CD4-positive, alpha-beta T cell treated with Interleukin-17A for 4 hours (primary cell): ENCODE measurements around the gene F2RL2.

Experiments
- DNase-seq: peaks from one replicate; pipeline ENCODE4 v3.0.0-alpha.2; 2020; ENCODE audit warnings: mixed read lengths

Gene F2RL2

GRCh38 chr5:76622973-76623596 lies at the start of gene F2RL2:
Gene F2RL2 (minus strand): TSS chr5:76623403. CDS start chr5:76623230, 173 bp downstream.
- DNase-seq = no peak

GRCh38 chr5:76672242-76672641 lies 49.0 kb upstream of the F2RL2 start:
- DNase-seq = no peak

- DNase-seq = no peak
Measured at GRCh38 chr5:76670508-76670907, 47.3 kb upstream of the F2RL2 start.

- DNase-seq = no peak
Measured at GRCh38 chr5:76669245-76669644, 46.0 kb upstream of the F2RL2 start.

- no peak for DNase-seq
Measured at GRCh38 chr5:76667495-76667894, 44.3 kb upstream of the F2RL2 start.

- no peak for DNase-seq
Measured at GRCh38 chr5:76664079-76664478, 40.9 kb upstream of the F2RL2 start.

- no peak for DNase-seq
Measured at GRCh38 chr5:76663573-76663972, 40.4 kb upstream of the F2RL2 start.

- DNase-seq = no peak
Measured at GRCh38 chr5:76662521-76662920, 39.3 kb upstream of the F2RL2 start.

GRCh38 chr5:76660360-76660759 lies 37.2 kb upstream of the F2RL2 start:
- DNase-seq = no peak

GRCh38 chr5:76657683-76658311 lies 34.6 kb upstream of the F2RL2 start:
- no peak for DNase-seq

GRCh38 chr5:76657091-76657490 lies 33.9 kb upstream of the F2RL2 start:
- no peak for DNase-seq

- no peak for DNase-seq
Measured at GRCh38 chr5:76652809-76653414, 29.7 kb upstream of the F2RL2 start.

- DNase-seq = no peak
Measured at GRCh38 chr5:76649140-76649539, 25.9 kb upstream of the F2RL2 start.

GRCh38 chr5:76643371-76643770 lies 20.2 kb upstream of the F2RL2 start:
- DNase-seq = no peak

- no peak for DNase-seq
Measured at GRCh38 chr5:76642390-76643040, 19.3 kb upstream of the F2RL2 start.

GRCh38 chr5:76641514-76642120 lies 18.4 kb upstream of the F2RL2 start:
- DNase-seq = peak; percentile 72

GRCh38 chr5:76638479-76638878 lies 15.3 kb upstream of the F2RL2 start:
- DNase-seq = no peak

- no peak for DNase-seq
Measured at GRCh38 chr5:76637490-76637889, 14.3 kb upstream of the F2RL2 start.

- no peak for DNase-seq
Measured at GRCh38 chr5:76634661-76635060, 11.5 kb upstream of the F2RL2 start.

- DNase-seq = no peak
Measured at GRCh38 chr5:76626738-76627137, 3.5 kb upstream of the F2RL2 start.

- DNase-seq = no peak
Measured at GRCh38 chr5:76625087-76625815, 2.0 kb upstream of the F2RL2 start.

GRCh38 chr5:76622076-76622475 lies 1.1 kb downstream of the F2RL2 start:
- DNase-seq = no peak

GRCh38 chr5:76620166-76620565 lies 3.0 kb downstream of the F2RL2 start:
- DNase-seq = no peak
